Activated CD8-positive, alpha-beta T cell treated with anti-CD3 and anti-CD28 coated beads, Interleukin-2, amount 10 ng/mL, durations not matched to agents 7 days and 5 days (primary cell): ENCODE results near the gene ZNF282. TPM values are rescaled to one million over a fixed set of nuclear protein-coding genes. Genes with fewer than 3 reads are reported as not detected.
"Not testable (repeated sequence)": the region's sequence is repeated elsewhere in the genome, so short reads cannot be mapped to it uniquely, and the experiment has no call there.

Experiments used
- ATAC-seq: fragments of 150-1000 bp; cut with Tn5 transposase; one replicate; pipeline ENCODE4 v1.10.0; 2021; ENCODE audit warnings: moderate library complexity
- CTCF ChIA-PET: fragments of 350-600 bp; sonication (Branson Sonifier 250); formaldehyde crosslinking; loops from one replicate; lab custom pipeline; 2021; ENCODE audit warnings: antibody characterized with exemption; lab: Charles Lee
- POLR2A ChIA-PET: fragments of 350-600 bp; sonication (Branson Sonifier 250); formaldehyde crosslinking; loops from one replicate; lab custom pipeline; 2021; ENCODE audit warnings: antibody characterized with exemption; lab: Charles Lee
- DNase-seq: peaks from one replicate; pipeline ENCODE4 v3.0.0-alpha.2; 2020
- H3K27ac Mint-ChIP-seq: one replicate; pipeline ENCODE4 v1.8.0; 2021; ENCODE audit warnings: mild to moderate bottlenecking, mixed read lengths
- H3K27me3 Mint-ChIP-seq: one replicate; pipeline ENCODE4 v1.8.0; 2021; ENCODE audit warnings: low read depth, mixed read lengths
- H3K36me3 Mint-ChIP-seq: one replicate; pipeline ENCODE4 v1.8.0; 2021; ENCODE audit warnings: low read depth, mixed read lengths
- H3K4me1 Mint-ChIP-seq: one replicate; pipeline ENCODE4 v1.8.0; 2021; ENCODE audit warnings: low read depth, mixed read lengths
- H3K4me3 Mint-ChIP-seq: one replicate; pipeline ENCODE4 v1.8.0; 2021; ENCODE audit warnings: mild to moderate bottlenecking, mixed read lengths
- H3K9me3 Mint-ChIP-seq: one replicate; pipeline ENCODE4 v1.8.0; 2022; ENCODE audit warnings: mixed read lengths; ENCODE audit not compliant: insufficient read depth
- total RNA-seq, 2 experiments: library from RNA; stranded (reverse); gene quantifications; one replicate each; pipeline ENCODE4 v1.2.3, GENCODE V29; 2021

ZNF282 gene
- total RNA-seq, 2 experiments from 2014 or later: 28.4 to 30.6 TPM

DNA sequence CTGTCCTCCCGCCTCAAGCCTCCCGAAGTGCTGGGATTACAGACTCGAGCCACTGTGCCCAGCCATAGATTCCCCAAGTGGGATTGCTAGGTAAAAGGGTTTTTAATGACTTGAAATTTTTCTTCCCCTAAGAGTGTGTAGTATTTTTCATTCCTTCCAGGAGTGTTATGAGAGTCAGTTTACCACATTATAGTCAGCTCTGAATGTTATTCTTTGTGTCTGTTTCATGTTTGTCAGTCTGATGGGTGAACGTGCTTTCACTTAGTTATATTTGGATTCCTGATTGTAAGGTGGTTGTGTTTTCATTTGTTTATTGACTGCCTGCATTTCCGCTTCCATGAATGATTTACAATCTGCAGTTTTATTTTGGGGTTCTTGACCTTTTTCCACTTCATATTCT lies 50.4 kb downstream of the ZNF282 start:
- CTCF ChIA-PET: no interaction called here
- Mint-ChIP-seq H3K4me3 (no peak overlapping the region), H3K27ac (peak overlapping the region; percentile 18), H3K27me3 (no peaks in the 10 kb centered on the region), H3K36me3 (peaks cover 23% of the 10 kb centered on the region), H3K4me1 (peaks cover 42% of the 10 kb centered on the region), H3K9me3 (peaks cover 6% of the 10 kb centered on the region)
- ATAC-seq (no peak), DNase-seq (no peak)
- POLR2A ChIA-PET: no interaction called here

DNA sequence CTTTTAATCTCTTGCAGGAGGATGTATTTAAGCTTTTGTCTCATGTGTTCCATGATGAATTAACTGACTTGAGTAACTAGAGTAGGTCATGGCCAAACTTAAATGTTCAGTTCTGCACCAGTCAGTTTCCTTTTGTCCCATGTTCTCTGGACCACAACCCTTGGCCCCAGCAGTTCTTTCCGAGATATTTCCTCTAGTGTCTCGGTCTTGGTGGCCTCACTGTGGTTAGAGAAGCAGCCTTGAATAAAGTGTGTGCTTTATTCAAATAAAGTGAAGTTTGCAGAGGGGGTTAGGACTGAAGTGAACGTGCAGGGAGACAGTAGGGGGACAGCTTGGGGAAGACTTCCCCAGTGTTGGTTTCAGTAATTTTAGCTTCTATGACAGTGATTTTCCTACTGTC lies 53.4 kb downstream of the ZNF282 start:
- no peaks in the 10 kb centered on the region for H3K27me3 Mint-ChIP-seq
- H3K9me3 Mint-ChIP-seq: no peaks in the 10 kb centered on the region
- H3K36me3 Mint-ChIP-seq: peaks cover 20% of the 10 kb centered on the region
- H3K27ac Mint-ChIP-seq: no peak overlapping the region
- ChIA-PET CTCF (interaction anchor here (0.8 to 4.0 kb wide), 3 partner anchors 9 to 101 kb away, joined by 3 to 22 read pairs (median 4); partner anchors contain the start of genes ZNF398 and ZNF783), POLR2A (no interaction called here)
- peaks cover 30% of the 10 kb centered on the region for H3K4me1 Mint-ChIP-seq
- H3K4me3 Mint-ChIP-seq: no peak overlapping the region
- DNase-seq (no peak), ATAC-seq (no peak)

DNA sequence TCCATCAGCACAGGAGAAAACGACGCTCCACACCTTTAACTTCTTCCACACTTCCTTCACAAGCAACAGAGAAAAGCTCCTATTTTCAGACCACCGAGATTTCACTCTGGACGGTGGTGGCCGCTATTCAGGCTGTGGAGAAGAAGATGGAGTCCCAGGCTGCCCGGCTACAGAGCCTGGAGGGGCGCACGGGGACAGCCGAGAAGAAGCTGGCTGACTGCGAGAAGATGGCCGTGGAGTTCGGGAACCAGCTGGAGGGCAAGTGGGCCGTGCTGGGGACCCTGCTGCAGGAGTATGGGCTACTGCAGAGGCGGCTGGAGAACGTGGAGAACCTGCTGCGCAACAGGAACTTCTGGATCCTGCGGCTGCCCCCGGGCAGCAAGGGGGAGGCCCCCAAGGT lies 54.8 kb downstream of the ZNF282 start:
- peaks cover 25% of the 10 kb centered on the region for H3K4me1 Mint-ChIP-seq
- not testable (repeated sequence) for H3K27ac Mint-ChIP-seq
- CTCF ChIA-PET: interaction anchor here (4.0 kb wide), 1 partner anchor 11 kb away, joined by 22 read pairs; the partner anchor contains the start of gene ZNF783

DNA sequence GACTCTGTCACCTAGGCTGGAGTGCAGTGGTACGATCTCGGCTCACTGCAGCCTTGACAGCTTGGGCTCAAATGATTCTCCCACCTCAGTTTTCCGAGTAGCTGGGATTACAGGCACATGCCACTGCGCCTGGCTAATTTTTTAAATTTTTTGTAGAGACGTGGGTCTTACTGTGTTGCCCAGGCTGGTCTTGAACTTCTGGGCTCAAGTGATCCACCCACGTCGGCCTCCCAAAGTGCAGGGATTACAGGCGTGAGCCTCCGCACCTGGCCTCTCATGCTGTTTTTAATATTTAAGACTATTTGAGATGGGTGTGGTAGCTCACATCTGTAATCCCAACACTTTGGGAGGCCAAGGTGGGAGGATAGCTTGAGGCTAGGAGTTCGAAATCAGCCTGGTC lies 56.2 kb downstream of the ZNF282 start:
- Mint-ChIP-seq H3K36me3 (peaks cover 16% of the 10 kb centered on the region), H3K4me1 (peaks cover 16% of the 10 kb centered on the region)
- CTCF ChIA-PET: interaction anchor here (1.2 to 3.0 kb wide), 3 partner anchors 10 to 373 kb away, joined by 3 to 13 read pairs (median 5); partner anchors contain the start of gene ZNF783
- POLR2A ChIA-PET, H3K27ac Mint-ChIP-seq, H3K9me3 Mint-ChIP-seq, H3K4me3 Mint-ChIP-seq, H3K27me3 Mint-ChIP-seq, DNase-seq, ATAC-seq: not testable (repeated sequence)

More for the DNA sequence above, 54.8 kb downstream of the ZNF282 start:
- H3K27me3 Mint-ChIP-seq, DNase-seq, H3K4me3 Mint-ChIP-seq, ATAC-seq, H3K9me3 Mint-ChIP-seq, POLR2A ChIA-PET: not testable (repeated sequence)
- peaks cover 18% of the 10 kb centered on the region for H3K36me3 Mint-ChIP-seq

DNA sequence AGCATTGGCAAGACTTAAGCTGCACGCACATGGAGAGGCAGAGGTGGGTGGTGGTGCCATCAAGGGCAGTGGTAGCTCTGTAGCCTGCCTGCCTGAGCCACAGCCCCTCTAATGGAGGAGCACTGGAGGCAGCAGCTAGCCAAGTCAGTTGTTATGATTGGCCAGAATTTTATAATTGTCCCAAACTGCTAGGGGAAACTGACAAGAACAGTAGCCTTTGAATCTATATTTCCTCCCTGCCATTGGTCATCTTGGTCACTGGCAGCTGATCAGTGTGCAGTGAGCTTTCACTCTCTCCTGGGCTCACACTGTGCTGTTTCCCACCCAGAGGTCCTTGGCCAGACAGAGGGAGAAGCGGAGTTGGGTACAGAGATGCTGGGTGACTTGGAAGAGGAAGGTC lies 57.0 kb downstream of the ZNF282 start:
- Mint-ChIP-seq H3K36me3 (peaks cover 16% of the 10 kb centered on the region), H3K4me3 (no peak overlapping the region), H3K4me1 (peaks cover 16% of the 10 kb centered on the region), H3K27ac (no peak overlapping the region), H3K9me3 (no peaks in the 10 kb centered on the region), H3K27me3 (no peaks in the 10 kb centered on the region)
- ATAC-seq: no peak
- POLR2A ChIA-PET: no interaction called here
- CTCF ChIA-PET: interaction anchor here (1.0 to 3.0 kb wide), 6 partner anchors 9 to 372 kb away, joined by 3 to 13 read pairs (median 4); partner anchors contain the start of gene ZNF783
- DNase-seq: no peak

DNA sequence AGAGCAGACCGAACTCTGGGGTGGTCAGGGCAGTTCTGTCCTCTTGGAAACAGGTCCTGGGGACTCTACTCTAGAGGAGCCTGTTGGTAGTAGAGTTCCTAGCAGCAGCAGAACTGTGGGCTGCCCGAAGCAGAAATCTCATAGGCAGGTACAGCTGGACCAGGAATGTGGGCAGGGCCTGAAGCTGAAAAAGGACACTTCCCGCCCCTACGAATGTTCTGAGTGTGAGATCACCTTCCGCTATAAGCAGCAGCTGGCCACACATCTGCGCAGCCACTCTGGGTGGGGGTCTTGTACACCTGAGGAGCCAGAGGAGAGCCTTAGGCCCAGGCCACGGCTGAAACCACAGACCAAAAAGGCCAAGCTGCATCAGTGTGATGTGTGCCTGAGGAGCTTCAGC lies 58.3 kb downstream of the ZNF282 start:
- Mint-ChIP-seq H3K27ac (no peak overlapping the region), H3K9me3 (no peaks in the 10 kb centered on the region), H3K27me3 (no peaks in the 10 kb centered on the region), H3K4me1 (peaks cover 7% of the 10 kb centered on the region), H3K4me3 (no peak overlapping the region), H3K36me3 (peaks cover 12% of the 10 kb centered on the region)
- ATAC-seq: no peak
- CTCF ChIA-PET: interaction anchor here (1.3 to 3.0 kb wide), 3 partner anchors 8 to 56 kb away, joined by 5 to 13 read pairs (median 5); partner anchors contain the start of gene ZNF783
- POLR2A ChIA-PET: interaction anchor here (0.6 kb wide), 1 partner anchor 196 kb away, joined by 3 read pairs; no protein-coding TSS in a partner anchor
- no peak for DNase-seq

DNA sequence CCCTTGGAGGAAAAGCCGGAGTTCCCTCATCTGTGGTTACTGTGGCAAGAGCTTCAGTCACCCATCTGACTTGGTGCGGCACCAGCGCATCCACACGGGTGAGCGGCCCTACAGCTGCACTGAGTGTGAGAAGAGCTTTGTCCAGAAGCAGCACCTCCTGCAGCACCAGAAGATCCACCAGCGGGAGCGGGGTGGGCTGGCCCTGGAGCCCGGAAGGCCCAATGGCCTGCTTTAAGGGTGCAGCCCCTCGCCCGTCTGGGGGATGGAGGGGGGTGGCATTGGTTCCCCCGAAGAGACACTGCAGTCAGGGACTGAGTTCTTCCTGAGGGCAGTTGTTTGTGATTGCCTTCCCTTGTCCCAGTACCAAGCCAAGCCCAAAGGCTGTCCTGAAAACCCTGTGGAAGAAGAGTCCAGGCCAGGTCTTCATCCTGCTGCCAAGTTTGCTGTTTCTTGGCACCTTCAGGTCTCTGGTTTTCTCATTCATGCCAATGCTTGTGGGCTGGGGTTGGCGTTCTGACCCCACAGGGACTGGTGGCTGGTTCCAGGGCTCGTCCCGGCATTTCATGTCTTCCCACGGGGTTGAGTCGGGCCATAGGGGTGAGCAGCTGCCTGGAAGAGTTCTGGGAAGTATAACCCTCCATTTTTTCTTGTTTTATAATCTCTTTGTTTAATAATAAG lies 59.0 kb downstream of the ZNF282 start:
- DNase-seq (no peak), ATAC-seq (no peak)
- ChIA-PET POLR2A (no interaction called here), CTCF (interaction anchor here (3.0 kb wide), 1 partner anchor 7 kb away, joined by 13 read pairs; the partner anchor contains the start of gene ZNF783)
- H3K27ac Mint-ChIP-seq: no peak overlapping the region
- H3K36me3 Mint-ChIP-seq: peaks cover 12% of the 10 kb centered on the region
- H3K4me1 Mint-ChIP-seq: no peaks in the 10 kb centered on the region
- no peaks in the 10 kb centered on the region for H3K9me3 Mint-ChIP-seq
- no peaks in the 10 kb centered on the region for H3K27me3 Mint-ChIP-seq
- H3K4me3 Mint-ChIP-seq: no peak overlapping the region

DNA sequence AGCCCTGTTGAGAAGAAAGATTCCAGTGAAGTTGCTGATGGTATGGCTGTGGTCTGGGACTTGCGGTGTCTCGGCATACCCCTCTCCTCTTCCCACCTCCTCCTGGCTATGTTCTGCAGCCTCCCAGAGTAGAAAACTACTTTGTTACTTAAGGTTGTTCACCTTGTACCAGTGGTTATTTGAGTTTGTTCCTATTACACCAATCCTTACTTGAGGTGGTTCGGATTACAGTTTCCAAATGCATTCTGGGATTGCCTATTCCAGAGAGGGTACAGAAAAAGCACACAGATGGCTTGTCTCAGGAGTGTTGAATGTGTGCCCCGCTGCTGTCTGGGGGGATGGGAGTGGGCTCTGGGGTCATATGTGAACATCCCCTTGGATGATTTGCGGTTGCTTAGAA lies 59.8 kb downstream of the ZNF282 start:
- ChIA-PET POLR2A (no interaction called here), CTCF (no interaction called here)
- no peak for DNase-seq
- Mint-ChIP-seq H3K9me3 (no peaks in the 10 kb centered on the region), H3K36me3 (peaks cover 10% of the 10 kb centered on the region), H3K27ac (no peak overlapping the region), H3K4me3 (no peak overlapping the region), H3K27me3 (no peaks in the 10 kb centered on the region), H3K4me1 (no peaks in the 10 kb centered on the region)
- ATAC-seq: no peak

DNA sequence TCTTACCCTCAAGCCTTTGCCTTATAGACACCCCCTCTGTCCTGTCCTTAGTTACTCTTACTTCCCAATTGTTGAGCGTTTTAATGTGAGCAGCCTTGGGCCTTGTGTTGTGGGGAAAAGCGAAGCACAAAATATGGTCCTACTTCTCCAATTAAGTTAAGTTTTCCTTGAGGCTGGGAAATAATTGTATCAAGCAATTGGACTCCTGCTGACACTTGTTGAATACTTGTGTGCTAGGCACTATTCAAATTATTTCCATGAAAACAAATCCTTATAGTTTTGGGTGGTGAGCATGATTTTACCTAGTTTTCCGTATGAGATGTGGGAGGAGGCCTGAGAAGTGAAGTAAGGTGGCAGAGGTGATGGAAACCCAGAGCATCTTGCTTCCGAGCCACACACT lies 61.2 kb downstream of the ZNF282 start:
- ChIA-PET CTCF (no interaction called here), POLR2A (no interaction called here)
- Mint-ChIP-seq H3K36me3 (peaks cover 8% of the 10 kb centered on the region), H3K4me3 (no peak overlapping the region), H3K4me1 (peaks cover 7% of the 10 kb centered on the region), H3K27ac (no peak overlapping the region), H3K27me3 (no peaks in the 10 kb centered on the region), H3K9me3 (no peaks in the 10 kb centered on the region)
- DNase-seq: no peak
- no peak for ATAC-seq

DNA sequence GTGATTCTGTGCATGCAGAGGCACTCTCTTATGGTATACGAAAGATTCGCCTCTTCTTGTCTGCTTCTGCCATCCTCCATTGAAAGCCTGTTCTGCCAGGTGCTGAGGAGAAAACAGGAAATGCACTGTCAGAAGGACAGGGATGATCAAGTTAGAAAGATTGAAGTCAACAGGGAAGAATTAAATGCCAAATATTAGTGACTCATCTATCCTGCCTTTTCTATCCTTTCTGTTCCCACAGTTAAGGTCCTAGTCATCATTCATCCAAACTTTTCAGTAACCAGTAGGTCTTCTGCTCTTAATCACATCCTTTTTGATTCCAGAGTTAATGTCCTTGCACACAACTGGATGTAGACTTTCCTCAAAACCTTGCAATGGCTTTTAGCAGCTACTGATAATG lies 61.8 kb downstream of the ZNF282 start:
- ChIA-PET CTCF (no interaction called here), POLR2A (no interaction called here)
- Mint-ChIP-seq H3K27ac (no peak overlapping the region), H3K9me3 (no peaks in the 10 kb centered on the region), H3K4me1 (peaks cover 8% of the 10 kb centered on the region), H3K36me3 (peaks cover 5% of the 10 kb centered on the region), H3K27me3 (no peaks in the 10 kb centered on the region), H3K4me3 (no peak overlapping the region)
- ATAC-seq: no peak
- DNase-seq: no peak

DNA sequence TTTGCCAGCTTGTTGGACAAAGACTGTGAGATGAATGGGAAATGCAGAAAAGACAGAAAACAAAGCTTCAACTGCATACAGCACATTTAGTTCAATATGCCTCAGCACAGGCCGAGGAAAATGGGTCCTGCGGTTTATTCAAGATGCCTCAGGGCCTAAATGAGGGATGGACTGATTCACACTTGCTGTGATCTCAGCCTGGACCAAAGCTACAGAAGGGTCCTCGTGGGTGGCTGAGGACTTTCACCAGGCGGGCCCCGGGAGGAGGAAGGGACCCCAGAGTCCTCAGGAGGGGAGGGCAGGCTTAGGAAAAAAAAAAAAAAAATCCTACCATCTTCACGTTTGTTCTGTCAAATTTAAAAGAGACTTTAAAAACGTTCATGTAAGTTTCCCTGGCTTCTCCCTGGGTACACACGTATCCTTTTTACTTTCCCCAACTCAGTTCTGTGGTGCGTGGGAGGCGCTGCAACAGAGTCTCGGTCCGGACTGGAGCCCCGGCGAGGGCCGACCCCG lies 66.0 kb downstream of the ZNF282 start:
- H3K27me3 Mint-ChIP-seq: no peaks in the 10 kb centered on the region
- peaks cover 6% of the 10 kb centered on the region for H3K36me3 Mint-ChIP-seq
- ChIA-PET CTCF (interaction anchor here (0.7 to 2.7 kb wide), 27 partner anchors 9 to 481 kb away, joined by 3 to 44 read pairs (median 5); partner anchors contain the start of genes ZNF212, ZNF282, ZNF398 and ZNF425), POLR2A (interaction anchor here (1.0 to 1.5 kb wide), 4 partner anchors 24 to 206 kb away, joined by 3 to 6 read pairs (median 4); partner anchors contain the start of genes ZNF398 and ZNF777)
- DNase-seq (no peak), ATAC-seq (peak; percentile 1)
- H3K27ac Mint-ChIP-seq: peak overlapping the region; percentile 82
- no peaks in the 10 kb centered on the region for H3K9me3 Mint-ChIP-seq
- H3K4me3 Mint-ChIP-seq: peak overlapping the region; percentile 76
- peaks cover 16% of the 10 kb centered on the region for H3K4me1 Mint-ChIP-seq
